ENCODE data around the gene FAM47E.
"Not testable (repeated sequence)": the region's sequence is repeated elsewhere in the genome, so short reads cannot be mapped to it uniquely, and the experiment has no call there.

The FAM47E gene

GRCh38 chr4:76224171-76224570, 27.4 kb upstream of the FAM47E start:
- no peak overlapping the region for H3K4me3 ChIP-seq (ENCODE audit: low read depth, low read length)

GRCh38 chr4:76226418-76226817, 25.1 kb upstream of the FAM47E start:
- no peak overlapping the region for H3K4me3 ChIP-seq (ENCODE audit: low read depth, low read length)

GRCh38 chr4:76232681-76233080, 18.8 kb upstream of the FAM47E start:
- no peak overlapping the region for H3K4me3 ChIP-seq (ENCODE audit: low read depth, low read length)

- H3K4me3 ChIP-seq (ENCODE audit: low read depth, low read length), result no peak overlapping the region
Observed at GRCh38 chr4:76233083-76233482, 18.4 kb upstream of the FAM47E start.

GRCh38 chr4:76233529-76233928, 18.0 kb upstream of the FAM47E start:
- H3K4me3 ChIP-seq (ENCODE audit: low read depth, low read length), result peak overlapping the region; percentile 34

- peak overlapping the region; percentile 34 for H3K4me3 ChIP-seq (ENCODE audit: low read depth, low read length)
Observed at GRCh38 chr4:76233967-76234678, 17.4 kb upstream of the FAM47E start.

- no peak overlapping the region for H3K4me3 ChIP-seq (ENCODE audit: low read depth, low read length)
Observed at GRCh38 chr4:76234679-76235044, 16.9 kb upstream of the FAM47E start.

GRCh38 chr4:76235407-76235806, 16.1 kb upstream of the FAM47E start:
- no peak overlapping the region for H3K4me3 ChIP-seq (ENCODE audit: low read depth, low read length)

- H3K4me3 ChIP-seq (ENCODE audit: low read depth, low read length), result no peak overlapping the region
Observed at GRCh38 chr4:76235915-76236314, 15.6 kb upstream of the FAM47E start.

GRCh38 chr4:76238236-76238635, 13.3 kb upstream of the FAM47E start:
- no peak overlapping the region for H3K4me3 ChIP-seq (ENCODE audit: low read depth, low read length)

- H3K4me3 ChIP-seq (ENCODE audit: low read depth, low read length), result no peak overlapping the region
Observed at GRCh38 chr4:76238701-76239100, 12.8 kb upstream of the FAM47E start.

GRCh38 chr4:76240236-76240635, 11.3 kb upstream of the FAM47E start:
- H3K4me3 ChIP-seq (ENCODE audit: low read depth, low read length), result no peak overlapping the region

- not testable (repeated sequence) for H3K4me3 ChIP-seq (ENCODE audit: low read depth, low read length)
Observed at GRCh38 chr4:76243877-76244276, 7.6 kb upstream of the FAM47E start.

GRCh38 chr4:76246025-76246424, 5.5 kb upstream of the FAM47E start:
- H3K4me3 ChIP-seq (ENCODE audit: low read depth, low read length), result no peak overlapping the region

GRCh38 chr4:76246852-76247251, 4.7 kb upstream of the FAM47E start:
- H3K4me3 ChIP-seq (ENCODE audit: low read depth, low read length), result no peak overlapping the region

- peak overlapping the region; percentile 40 for H3K4me3 ChIP-seq (ENCODE audit: low read depth, low read length)
Observed at GRCh38 chr4:76250962-76251361, 559 bp upstream of the FAM47E start.

GRCh38 chr4:76252271-76252653, 741 bp downstream of the FAM47E start:
- peak overlapping the region; percentile 40 for H3K4me3 ChIP-seq (ENCODE audit: low read depth, low read length)

- H3K4me3 ChIP-seq (ENCODE audit: low read depth, low read length), result no peak overlapping the region
Observed at GRCh38 chr4:76253511-76253910, 2.0 kb downstream of the FAM47E start.

GRCh38 chr4:76256032-76256431, 4.5 kb downstream of the FAM47E start:
- H3K4me3 ChIP-seq (ENCODE audit: low read depth, low read length), result no peak overlapping the region

GRCh38 chr4:76256968-76257367, 5.4 kb downstream of the FAM47E start:
- H3K4me3 ChIP-seq (ENCODE audit: low read depth, low read length), result no peak overlapping the region

GRCh38 chr4:76257824-76258223, 6.3 kb downstream of the FAM47E start:
- no peak overlapping the region for H3K4me3 ChIP-seq (ENCODE audit: low read depth, low read length)

- H3K4me3 ChIP-seq (ENCODE audit: low read depth, low read length), result no peak overlapping the region
Observed at GRCh38 chr4:76260571-76260970, 9.1 kb downstream of the FAM47E start.

- H3K4me3 ChIP-seq (ENCODE audit: low read depth, low read length), result no peak overlapping the region
Observed at GRCh38 chr4:76265631-76266218, 14.2 kb downstream of the FAM47E start.
